Hematopoietic multipotent progenitor cell treated with erythropoietin and hydrocortisone succinate and interleukin-3 and kit ligand, for 6 days (in vitro differentiated cells): ENCODE data around the gene RYR2.

Experiments used
- DNase-seq: peaks from one replicate; pipeline ENCODE4 v3.0.0-alpha.2; 2015

Gene RYR2

DNA sequence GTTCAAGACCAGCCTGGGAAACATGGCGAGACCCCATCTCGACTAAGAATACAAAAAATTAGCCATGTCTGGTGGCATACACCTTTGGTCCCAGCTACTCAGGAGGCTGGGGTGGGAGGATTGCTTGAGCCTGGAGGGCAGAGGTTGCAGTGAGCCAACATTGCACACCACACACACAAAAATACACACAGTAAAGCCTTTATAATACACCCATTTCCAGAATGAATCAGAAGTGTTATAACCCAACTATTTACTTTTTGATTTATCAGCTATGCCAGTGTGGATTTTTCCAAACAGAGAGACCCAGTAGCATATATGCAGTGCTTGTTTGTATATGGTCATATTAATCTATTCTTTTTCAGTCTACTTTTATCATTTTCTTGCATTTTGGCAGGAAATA is 648.7 kb downstream of the RYR2 start:
- DNase-seq: no peak

DNA sequence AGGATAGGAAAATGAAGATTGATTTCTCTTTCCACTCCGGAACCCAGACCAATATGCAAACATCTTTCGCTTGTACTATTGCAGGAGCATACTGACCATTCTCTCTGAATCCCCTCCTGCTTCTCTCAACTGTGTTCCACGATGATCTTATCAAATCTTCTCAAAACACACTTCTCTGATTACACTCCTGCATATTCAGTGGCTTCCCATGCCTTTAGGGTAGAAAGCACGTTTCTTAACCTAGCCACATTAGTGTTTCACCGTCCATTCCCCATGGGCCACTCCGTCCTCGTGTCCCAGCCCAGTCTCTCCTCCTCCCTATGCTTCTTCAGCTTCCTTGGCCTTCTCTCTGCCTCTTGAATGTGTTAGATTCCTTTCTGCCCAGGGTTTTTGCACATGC is 650.3 kb downstream of the RYR2 start:
- DNase-seq: no peak

DNA sequence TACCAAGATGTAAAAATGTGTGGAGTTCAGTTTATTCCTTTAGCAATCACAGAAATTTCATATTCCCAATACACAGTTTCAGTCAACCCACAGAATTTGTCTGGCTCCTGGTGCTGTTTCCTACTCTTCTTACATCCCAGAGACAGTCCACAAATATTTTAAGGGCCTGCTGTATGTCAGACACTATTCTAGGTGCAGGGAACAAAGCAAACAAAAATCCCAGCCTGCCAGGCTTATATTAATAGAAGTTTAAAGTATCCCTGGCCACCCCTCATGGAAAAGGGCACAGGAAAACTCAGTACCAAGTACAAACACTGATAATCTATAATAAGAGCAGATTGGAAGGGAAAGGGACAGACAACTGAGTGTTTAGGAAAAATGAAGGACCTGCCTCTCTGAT is 653.9 kb downstream of the RYR2 start:
- DNase-seq: no peak

DNA sequence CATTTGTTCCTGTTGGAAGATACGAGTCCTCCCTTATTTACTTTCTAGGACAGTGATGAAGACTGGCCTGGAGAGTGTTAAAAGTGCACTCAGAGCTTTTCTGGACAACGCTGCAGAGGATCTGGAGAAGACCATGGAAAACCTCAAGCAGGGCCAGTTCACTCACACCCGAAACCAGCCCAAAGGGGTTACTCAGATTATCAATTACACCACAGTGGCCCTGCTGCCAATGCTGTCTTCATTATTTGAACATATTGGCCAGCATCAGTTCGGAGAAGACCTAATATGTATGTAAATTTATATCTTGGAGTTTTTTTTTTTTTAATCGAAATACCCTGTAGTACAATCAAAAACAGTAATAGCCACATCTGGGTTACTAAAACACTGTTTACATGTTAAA is 658.2 kb downstream of the RYR2 start:
- DNase-seq: no peak

DNA sequence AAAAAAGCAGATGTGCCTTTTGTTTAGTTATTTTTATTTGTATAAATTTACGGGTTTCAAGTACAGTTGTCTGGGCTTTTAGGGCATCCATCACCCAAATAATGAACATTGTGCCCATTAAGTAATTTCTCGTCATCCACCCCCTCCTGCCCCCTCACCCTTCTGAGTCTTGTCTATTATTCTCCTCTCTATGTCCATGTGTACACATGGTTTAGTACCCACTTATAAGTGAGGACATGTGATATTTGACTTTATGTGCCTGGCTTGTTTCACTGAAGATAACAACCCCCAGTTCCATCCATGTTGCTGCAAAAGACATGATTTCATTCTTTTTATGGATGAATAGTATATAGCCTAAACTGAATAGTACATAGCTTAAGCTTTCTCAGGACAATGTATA is 659.5 kb downstream of the RYR2 start:
- DNase-seq: no peak

DNA sequence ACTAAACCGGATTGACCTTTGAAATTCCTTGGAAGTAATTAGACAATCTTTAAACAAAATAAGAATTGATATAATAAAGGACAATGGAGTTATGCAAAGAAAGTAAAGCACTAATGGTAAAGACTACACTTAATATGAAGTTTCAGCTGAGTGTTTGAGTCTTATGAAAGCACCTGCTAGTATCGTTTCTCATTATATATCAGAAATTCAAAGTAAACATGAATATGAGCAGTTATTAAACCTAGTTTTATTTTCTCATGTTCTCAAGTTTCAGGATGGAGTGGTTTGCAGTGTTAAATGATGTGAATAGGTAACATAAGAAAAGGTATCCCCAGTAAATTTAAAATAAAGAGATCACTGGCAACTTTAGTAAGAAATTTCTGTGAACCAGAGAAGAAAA is 660.2 kb downstream of the RYR2 start:
- DNase-seq: no peak

DNA sequence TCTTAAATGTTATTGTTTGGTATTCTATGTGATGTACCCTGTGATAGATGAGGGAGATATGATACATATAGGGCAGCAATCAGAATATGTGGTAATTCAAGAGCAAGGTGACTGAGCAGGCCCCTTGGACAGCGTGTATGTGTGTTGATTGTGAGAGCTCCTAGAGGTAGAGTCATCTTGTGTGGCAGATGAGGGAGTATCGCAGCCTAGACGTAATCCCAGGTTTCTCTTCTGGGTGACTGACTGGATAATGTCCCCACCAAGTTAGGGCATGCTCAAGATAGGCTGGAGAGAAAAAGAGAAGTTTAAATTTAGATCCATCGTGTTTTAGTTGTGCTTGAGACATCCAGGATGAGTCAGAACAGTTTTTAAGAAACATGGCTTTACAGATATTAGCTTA is 663.5 kb downstream of the RYR2 start:
- no peak for DNase-seq

DNA sequence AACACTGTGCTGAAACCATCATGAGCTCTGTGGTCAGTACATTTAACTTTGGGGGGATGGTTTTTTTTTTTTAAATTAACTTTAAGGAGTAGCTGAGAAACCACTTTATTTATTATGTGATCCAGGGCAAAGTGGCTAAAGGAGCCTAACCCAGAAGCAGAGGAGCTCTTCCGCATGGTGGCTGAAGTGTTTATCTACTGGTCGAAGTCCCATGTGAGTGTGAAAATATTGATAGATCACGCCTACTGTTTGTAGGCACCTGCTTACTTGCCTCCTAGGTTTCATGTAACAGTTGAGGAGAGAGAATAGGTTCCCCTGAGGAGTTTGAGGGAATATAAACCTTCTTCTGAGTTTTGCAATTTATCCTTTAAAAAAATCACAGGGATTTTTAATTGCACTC is 667.4 kb downstream of the RYR2 start:
- no peak for DNase-seq

DNA sequence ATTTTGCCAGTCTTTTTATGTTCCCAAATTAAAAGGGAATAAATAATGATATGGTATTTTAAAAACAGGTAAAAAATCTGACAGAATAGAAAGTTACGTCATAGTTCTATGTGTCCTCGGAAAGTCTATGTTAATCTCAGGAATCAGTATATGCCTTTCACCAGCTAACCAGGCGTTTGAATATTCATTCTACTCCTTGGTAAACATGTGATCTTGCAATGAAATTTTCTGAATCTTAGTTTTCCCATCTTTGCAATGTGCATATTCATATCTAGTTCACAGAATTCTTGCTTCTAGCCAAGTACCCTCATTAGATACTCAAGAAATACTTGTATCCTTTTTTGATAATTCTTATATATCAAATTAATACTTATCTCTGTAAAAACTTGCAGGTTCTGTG is 669.3 kb downstream of the RYR2 start:
- DNase-seq: no peak

DNA sequence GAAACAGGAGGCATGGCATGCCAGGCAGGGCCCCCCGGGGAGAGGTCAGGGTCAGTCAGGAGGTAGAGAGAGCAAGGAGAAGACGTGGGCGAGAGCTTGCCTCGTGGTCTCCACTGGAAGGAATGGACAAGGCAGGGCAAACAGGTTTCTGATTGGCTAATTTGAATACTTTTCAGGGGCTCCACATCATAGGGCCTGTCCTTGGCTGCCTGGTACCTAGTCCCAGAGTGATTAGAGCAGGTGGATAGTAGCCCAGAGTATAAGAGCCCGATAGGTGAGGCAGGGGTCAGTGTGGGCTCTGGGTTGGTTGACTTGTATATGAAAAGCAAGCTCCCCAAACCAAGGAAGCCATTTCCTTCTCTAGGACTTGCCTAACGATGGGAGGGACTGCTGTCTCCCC is 670.1 kb downstream of the RYR2 start:
- DNase-seq: no peak

DNA sequence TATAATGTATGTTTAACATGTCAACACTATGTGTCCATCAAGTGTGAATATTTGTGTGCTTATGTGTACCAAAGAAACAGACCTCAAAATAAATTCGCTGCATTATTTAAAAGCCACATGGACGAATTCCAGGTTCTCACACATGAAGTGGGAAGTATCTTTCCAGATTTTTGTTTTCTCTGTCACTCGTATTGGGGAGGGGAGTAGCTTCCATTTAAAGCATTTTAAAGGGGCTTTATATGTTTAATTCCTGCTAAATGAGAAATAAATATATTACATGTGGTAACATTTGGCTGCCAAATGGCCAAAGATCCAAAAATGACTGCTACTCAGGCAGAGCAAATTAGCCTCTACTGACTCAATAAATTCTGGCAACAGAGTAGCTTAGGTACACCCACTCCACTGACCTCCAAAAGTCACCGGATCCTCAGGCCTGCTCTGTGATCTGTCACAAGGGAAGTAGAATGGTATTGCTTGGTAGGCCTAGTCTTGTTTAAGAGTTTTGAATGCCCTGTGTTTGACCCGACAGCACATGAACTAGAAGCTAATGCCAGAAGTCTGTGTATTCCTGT is 670.7 kb downstream of the RYR2 start:
- DNase-seq: no peak

DNA sequence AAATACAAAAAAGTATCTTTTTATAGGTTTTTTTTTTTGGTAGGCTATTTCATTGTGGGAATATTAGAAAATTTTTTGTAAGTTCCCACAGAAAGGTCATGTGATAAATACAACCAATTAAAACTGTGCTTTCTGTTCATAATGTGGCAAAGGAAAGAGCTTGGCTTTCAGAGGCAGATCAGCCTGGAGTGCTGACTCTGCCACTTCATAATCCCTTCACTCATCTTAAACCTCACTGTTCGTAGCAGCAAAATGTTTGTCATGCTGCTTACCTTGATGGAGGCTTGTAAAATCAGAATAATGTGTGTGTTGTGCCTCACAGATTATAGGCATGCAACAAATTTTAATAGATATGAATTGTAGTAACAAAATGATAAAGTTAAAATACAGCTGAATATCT is 671.9 kb downstream of the RYR2 start:
- no peak for DNase-seq

DNA sequence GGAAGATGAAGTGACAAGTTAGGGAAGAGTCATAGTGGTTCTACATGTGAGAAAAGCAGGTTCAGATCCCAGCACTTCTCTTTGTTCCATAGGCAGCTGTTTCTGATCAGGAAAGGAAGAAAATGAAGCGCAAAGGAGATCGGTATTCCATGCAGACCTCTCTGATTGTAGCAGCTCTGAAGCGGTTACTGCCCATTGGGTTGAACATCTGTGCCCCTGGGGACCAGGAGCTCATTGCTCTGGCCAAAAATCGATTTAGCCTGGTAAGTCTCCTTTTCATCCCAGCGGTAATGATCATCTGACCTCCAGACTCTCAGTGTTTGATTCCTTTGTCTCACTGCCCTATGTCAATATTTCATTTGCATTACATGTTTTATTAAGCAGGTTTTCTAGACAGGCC is 675.1 kb downstream of the RYR2 start:
- DNase-seq: no peak

DNA sequence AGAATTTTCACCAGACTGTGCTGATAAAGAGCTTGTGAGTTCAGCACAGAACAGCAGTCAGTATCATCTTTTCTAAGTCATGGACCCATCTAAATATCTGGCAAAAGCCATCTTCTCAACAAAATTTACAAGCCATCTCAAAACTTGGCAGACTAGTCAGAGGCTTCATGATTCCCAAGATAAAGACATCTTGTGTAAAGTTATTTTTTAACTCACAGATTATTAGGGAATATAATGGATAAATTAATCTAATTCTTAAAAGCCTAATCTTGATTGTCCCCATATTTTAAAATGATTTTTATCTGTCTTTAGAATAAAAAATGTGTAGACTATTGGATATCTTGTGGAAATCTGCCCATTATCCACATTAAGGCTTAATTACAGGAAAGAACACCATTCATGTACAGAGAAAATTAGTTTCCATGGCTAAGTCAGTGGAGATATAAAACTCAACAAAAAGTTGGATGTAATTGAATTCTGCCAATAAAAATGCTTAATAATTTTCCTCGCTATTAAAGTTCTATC is 688.9 kb downstream of the RYR2 start:
- DNase-seq: no peak

DNA sequence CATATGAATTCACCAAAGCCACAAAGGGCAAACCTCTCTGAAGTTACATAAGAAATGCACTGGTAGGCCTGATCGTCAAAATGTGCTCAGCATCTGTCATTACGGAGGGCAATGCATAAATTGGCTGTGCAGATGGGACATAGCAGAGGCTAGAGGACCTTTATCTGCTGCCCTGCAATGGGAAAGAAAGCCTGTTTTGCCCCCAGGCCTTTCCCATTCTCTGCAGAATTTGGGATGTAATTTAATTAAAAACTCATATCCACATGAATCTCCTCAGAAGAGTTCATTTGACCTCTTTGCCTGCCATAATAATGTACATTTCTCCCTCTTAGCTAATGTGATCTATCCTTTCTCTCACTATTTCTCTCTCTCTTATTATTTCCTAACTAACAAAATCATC is 690.7 kb downstream of the RYR2 start:
- DNase-seq: no peak

DNA sequence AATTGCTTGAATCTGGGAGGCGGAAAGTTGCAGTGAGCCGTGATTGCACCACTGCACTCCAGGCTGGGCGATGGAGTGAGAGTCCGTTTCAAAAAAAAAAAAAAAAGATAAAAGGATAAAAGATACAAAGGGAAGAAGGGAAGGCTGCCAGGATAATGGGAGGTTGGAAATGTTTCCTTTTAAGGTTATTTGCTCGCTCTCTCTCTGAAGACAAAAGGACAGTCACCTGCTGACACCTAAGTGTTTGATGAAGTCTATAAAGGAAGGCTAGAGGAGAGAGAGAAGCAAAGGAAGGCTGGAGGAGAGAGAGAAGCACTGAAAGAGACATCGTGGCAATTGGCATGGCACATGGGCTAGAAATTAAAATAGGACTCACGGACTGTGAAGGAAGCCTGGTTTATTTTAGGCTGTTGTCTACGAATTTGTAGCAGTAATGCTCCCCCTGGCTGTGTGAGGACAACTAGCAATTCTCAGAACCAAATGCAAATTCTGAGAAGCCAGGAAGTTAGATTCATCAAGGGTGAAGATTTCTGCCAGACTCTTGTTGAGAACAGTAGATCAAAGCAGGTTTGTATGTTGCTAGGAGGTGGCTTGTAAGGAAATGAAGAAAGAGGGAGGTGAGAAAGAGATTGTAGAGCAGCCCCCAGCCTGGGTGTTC is 694.5 kb downstream of the RYR2 start:
- peak; percentile 51 for DNase-seq

DNA sequence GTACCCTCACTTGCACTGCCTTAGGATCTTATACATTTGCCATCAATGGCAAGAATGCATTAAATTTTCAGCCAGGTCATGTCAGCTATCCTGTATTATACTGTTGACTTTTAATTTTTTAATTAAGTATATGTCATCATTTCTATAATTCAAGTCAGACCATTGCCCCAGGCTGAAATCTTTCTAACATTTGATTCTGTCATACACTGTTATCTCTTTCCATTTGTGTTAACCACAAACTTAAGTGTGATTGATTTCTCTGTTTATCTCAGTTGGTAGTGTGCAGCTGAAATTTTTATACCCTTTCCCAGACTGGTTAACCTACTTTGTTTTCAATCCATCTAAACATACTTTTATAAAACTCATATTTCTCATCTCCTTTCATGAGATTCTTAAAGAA is 695.5 kb downstream of the RYR2 start:
- DNase-seq: no peak

DNA sequence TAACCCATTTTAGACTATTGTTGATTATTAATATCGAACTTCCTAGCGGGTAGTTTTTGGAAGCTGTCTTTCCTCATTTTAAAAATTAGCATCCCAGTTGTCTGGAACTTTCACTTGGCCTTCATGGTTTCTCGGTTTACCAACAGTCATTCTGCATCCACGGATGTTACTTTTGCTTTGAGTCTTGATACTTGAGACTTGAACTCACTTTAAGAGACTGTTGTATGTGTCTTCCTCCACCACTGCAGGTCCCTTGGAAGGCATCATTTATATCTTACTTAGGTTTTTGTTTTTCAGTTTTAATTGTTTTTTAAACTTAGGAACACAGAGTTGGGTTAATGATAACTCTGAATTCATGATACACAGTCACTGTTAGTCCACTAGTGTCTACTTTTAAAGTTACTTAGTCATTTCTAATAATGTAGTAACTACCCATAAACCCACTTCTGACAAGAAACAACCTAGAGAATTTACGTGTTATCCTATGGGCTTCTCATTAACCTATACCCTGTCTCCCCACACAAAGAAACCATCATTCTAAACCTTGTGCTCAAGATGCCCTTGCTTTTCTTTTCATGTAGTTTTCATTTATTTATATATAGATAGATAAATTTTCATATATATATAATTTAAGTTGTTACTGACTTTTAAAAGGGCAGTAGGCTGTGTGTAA is 696.1 kb downstream of the RYR2 start:
- no peak for DNase-seq

DNA sequence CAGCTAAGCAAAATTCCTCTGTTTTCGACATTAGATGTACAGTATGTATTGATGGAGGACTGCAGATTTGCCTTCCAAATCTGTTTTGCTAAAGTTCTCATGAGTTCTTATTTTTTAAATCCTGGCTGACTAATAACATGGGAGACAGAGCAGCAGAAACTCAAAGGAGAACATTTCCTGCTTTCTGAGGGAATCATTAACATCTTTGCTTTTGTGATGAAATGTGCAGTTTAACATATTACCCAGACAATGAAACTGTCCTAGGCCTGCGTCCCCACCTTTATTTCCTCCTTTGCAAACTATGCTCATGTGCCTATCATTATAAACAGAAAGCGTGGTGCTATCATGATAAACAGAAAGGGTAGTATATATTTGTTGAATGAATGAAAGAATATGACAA is 698.9 kb downstream of the RYR2 start:
- DNase-seq: no peak

DNA sequence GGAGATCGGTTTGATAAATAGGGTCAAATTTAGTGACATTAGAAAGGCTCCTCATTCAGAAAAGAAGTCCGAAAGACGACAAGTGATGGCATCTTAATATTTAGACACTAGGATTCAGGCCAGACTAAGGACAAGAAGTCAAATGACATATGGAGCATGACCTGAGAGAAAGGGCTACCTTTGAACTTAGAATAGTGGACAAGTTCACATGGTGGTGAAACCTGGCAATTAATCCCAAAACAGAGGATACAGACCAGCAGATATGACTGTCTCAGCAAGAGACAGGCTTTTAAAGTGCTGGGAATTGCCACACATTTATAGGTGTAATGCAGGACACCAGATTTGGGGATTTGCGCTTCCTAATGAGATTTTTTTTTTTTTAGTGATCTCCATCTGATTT is 703.6 kb downstream of the RYR2 start:
- no peak for DNase-seq

DNA sequence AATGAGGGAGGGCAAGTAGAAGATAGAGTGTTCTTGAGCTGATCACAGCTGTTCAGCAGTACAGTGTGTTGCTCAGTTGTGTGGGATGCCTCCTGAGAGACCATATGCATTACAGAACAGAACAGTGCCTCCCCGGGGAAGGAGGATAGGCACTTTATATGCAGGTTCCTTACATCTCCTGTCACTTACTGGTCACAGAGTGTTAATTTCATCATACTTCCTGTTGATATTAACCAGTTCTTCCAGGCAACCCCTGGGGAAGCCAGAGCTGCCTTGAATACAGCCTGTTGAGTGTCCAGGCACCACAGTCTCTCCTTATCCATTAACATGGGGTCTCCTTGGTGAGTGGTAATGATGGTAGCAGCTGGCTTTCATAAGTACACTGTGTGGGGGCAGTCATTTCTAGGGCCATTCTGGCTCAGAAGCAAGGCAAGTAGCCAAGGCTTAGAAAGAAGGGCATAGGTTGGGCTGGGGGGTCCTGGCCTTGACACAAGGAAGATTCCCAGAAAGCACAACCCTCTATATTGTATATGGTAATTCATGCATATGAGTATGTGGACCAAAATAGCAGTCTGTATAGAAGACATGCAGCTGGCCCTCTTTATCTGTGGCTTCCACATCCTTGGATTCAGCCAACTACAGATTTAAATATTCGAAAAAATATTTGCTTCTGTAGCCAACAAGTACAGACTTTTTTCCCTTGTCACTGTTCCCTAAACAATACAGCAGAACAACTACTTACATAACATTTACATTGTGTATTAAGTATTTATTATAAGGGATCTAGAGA is 706.4 kb downstream of the RYR2 start:
- no peak for DNase-seq

DNA sequence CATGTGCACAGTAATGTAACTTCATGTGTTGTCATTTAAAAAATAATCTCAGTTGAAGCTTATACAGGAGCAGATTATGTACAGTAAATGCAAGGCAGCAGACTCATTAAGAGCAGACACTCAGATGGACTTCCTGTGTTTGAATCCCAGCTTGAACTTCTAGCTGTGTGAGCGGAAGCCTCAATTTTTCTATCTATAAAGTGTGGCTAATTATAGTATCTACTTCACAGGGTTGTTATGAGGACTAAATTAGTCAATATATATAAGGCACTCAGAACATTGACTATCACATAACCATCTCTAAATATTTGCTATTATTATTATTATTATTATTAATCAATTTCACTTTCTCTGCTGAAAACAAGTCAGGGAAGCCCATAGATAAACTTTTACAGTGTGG is 707.1 kb downstream of the RYR2 start:
- DNase-seq: no peak

DNA sequence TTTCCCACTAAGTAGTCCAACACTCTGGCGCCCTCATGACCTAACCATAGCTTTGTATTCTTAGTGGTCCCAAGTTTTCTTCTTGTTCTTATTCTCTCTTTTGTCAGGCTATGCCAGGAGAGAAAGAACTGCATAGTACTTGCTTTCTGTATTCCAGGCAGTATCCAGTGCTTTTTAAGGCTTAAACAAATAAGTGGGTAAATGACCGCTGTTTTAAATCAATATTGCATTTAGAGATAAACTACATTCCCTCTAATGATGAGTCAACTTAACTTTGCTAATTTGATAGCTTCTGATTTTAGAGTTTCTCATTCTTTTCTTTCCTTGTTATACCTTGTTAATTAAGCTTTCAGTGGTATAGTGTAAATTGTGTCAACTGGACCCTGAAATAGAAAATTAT is 709.1 kb downstream of the RYR2 start:
- no peak for DNase-seq

DNA sequence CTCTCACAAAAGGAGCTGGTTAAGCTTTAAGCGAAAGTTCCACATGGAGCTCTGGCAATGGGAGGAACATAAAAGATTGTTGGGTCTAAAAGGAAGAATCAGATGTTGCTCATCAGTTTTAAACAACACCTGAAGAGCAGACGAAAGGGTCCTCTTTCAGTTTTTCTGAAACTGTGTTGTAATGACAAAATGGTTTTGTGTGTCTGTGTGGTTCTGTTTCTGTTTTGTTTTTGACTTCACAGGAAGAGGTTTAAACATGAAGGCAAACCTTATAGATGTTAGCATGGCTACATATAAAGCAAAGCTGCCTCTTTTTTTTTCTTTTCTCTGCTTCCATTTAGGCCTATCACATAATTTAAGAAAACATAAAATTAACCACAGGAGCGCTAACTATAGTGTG is 712.6 kb downstream of the RYR2 start:
- DNase-seq: no peak
